GM18858 (cell line): ENCODE data around the gene PTPN4.
A peak's percentile ranks its signal among the peaks of the same experiment; 100 is the strongest.

Source experiments
- ATAC-seq: cut with Tn5 transposase; IDR thresholded peaks from one replicate; pipeline ENCODE4 v1.9.1; 2021; ENCODE audit not compliant: unreplicated experiment

PTPN4 gene

DNA sequence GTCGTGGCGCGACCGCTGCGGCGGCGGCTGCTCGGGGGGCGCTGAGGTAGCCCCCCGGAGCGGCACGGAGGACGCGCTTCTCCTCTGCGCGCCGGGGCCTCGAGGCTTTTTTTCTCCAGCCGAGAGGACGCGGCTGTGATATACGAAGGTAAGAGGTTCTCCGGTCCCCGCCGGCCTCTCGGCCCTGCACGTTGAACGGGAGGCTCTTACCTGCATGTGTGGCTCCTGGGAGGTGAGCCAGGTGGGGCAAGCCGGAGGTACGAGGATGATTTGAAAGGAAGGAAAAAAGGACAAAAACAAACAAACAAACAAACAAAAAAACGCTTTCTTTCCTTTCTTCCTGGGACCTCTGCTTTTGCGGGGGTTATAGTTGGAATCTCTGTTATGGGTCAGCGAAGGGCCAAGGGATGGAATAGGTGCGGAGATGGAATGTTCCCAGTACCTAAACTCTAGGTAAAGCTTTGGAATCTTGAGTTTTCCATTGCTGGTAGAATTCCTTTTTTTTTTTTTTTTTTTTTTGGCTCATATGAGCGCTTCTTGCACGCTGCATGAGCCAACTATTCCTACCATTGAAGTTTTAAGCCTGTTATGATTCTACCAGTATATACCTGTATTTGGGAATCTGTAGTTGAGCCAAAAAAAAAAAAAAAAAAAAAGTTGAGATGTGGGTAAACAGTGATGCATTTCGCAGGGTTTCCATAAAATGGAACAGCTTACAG is 674 bp downstream of the PTPN4 start:
- ATAC-seq, result peak; percentile 8

DNA sequence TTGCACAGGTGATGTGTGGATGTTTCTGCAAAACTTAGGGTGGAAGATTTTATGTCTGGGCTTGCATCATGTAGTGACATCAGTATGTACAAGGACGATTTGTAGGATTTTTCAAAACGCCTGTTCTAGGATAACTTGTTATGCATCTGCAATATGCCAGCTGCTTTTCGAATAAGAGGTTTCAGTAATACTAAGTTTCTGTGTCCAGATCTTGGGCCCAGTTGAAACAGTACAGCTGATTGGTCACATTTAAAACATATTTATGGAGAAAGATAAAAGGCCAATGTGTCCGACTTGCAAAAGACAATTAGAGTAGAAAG is 1.2 kb downstream of the PTPN4 start:
- ATAC-seq, result no peak

DNA sequence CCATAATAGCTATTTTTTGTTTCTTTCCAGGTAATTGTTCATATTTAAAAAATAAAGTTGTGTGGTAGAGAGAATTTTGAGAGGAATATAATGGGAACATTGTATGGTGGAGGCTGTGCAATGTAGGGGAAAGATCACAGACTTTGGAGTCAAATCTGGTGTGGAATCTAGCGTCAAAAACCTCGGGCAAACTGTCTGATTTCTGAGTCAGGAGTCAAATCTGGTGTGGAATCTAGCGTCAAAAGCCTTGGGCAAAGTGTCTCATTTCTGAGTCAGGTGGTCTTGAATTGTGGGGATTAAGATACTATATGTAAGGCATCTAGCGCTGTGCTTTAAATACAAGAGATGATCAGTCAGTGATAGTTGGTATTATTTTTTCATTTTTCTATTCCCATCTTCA is 5.1 kb downstream of the PTPN4 start:
- ATAC-seq, result no peak

GRCh38 chr2:119765433-119766002 is 5.8 kb downstream of the PTPN4 start:
- no peak for ATAC-seq

DNA sequence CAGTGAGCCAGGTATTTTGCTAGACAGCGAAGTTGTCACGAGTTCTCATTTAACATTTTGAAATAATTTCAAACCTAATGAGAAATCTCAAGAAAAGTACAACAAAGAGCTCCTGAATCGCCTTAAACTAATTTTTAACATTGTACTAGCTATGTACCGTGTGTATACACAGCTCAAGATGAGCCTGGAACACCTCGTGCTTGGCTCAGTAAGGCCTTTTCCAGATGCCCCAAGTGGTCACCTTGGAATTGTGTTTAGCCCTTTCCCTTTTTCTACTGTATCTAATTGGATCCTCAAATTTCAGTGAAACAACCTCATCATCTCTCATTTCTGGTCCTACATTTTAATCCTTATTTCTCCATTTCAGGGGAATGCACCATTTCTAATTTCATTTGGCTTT is 7.2 kb downstream of the PTPN4 start:
- no peak for ATAC-seq

DNA sequence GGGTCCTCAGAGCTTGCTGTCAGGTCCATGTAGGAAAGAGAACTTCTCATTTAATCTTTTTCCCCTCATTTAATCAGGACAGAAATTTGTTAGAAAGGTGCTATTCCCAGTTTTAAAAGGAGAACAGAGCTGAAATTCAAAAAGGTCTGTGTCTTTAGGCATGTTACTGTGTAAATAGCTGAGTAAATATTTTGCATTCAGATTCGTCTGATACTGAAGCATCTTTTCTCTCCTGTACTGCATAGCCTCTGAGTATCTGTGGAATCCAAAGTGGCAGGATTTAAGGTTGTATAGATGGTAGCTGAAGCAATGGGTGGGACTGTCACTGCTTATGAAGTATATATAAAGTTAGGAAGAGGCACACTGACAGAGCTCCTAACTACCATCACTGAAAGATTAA is 9.0 kb downstream of the PTPN4 start:
- ATAC-seq, result no peak

- no peak for ATAC-seq
These were observed 9.9 kb downstream of the PTPN4 start for GRCh38 chr2:119769645-119770044.

DNA sequence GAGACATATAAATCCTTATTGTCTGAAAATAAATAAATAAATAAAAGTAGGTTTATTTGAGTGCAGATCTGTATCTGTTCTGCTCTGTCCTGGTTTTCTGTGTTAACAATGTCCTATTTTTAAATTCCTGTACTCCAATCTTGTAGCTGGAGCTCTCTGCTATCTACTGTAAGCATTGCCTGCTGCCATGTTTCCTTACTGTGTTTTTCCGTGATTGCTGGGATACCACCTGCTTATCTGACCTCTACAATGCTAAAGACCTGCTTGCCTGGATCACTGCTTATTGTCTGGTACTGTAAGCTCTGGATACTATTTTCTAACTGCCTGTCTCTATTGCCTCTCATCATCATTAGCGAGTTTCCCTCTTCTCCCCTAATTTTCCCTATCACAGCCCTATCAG is 11.6 kb downstream of the PTPN4 start:
- ATAC-seq, result no peak

GRCh38 chr2:119772128-119772527 is 12.4 kb downstream of the PTPN4 start:
- no peak for ATAC-seq

DNA sequence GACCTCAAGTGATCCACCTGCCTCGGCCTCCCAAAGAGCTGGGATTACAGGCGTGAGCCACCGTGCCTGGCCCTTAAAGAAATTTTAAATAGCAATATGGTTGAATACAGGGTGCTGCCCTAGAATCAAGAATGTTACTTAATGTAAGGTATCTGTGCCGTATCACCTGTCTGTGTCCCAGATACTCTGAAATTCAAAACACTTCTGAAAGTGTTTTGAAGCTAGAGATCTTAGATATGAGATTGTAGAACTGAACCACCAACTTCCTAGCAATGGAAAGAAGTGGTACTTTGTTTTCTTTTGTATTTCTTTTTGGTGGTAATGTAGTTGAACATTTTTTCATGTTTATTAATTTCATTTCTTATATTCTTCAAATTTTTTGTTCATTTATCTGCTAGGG is 13.0 kb downstream of the PTPN4 start:
- no peak for ATAC-seq

DNA sequence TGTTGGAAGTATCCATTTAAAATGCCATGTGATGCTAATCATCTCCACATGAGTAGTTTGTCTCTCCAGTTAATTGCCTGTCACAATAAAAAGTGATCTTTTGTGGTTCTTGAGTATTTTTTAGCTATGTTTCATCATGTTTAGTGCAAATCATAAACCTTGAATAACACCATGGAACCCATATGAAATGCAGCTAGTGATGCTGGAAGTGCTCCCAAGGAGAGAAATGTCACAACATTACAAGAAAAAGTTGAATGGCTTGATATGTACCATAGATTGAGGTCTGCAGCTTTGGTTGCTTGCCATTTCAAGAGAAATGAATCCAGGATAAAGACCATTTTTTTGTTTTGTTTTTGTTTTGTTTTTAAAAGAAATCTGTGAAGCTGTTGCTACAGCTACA is 14.3 kb downstream of the PTPN4 start:
- ATAC-seq, result no peak

- no peak for ATAC-seq
These were observed 15.4 kb downstream of the PTPN4 start for GRCh38 chr2:119775102-119775501.

DNA sequence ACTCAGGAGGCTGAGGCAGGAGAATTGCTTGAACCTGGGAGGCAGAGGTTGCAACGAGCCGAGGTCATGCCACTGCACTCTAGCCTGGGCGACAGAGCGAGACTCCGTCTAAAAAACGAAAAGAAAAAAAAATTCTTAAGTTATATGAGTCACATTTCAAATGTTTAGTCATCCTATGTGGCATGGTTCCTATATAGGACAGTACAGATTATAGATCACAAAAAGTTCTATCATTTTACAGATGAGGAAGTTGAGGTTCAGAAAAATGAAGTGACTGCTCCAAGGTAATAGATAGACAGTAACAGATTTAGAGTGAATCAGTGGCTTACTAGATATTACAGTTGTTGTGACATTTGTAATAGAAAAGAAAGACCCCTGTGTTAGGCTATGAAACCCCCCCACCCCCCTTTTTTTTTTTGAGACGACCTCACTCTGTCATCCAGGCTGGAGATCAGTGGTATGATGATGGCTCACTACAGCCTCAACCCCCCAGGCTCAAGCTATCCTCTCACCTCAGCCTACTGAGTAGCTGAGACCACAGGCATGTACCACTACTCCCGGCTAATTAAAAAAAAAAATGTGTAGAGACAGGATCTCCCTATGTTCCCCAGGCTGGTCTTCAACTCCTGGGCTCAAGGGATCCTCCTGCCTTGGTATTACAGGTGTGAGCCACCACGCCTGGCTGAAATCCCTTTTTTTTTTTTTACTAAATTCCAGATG is 22.7 kb downstream of the PTPN4 start:
- no peak for ATAC-seq

- no peak for ATAC-seq
These were observed 25.2 kb downstream of the PTPN4 start for GRCh38 chr2:119784876-119785275.

GRCh38 chr2:119786295-119786694 is 26.6 kb downstream of the PTPN4 start:
- ATAC-seq, result no peak

DNA sequence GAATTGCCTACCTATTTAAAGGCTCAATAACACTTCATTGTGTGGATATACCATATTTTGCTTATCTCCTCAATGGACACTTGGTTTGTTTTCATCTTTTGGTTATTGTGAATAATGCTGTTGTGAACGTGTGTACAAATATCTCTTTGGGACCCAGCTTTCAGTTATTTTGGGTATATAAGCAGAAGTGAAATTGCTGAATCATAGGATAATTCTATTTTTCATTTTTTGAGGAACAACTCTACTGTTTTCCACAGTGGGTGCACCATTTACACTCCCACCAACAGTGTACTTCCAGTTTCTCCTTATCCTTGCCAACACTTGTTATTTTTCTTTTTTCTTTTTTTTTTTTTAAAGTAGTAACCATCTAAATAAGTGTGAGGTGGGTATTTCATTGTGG is 29.0 kb downstream of the PTPN4 start:
- no peak for ATAC-seq

DNA sequence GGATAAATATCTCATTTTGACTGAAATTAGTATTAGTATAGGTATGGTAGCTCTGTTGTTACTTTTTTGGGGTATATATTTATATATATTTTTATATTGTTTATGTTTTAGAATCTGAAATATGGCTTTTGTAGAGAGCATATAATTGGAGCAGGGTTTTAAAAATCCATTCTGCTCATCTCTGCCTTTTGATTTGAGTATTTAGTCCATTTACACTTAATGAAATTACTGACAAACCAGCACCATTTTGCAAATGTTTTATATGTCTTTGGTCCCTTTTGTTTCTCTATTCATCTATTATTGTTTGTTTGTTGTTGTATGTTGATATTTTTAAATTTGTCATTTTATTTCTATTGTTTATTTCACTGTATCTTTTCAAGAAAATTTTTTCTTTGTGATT is 30.7 kb downstream of the PTPN4 start:
- ATAC-seq, result no peak

GRCh38 chr2:119792907-119793312 is 33.2 kb downstream of the PTPN4 start:
- no peak for ATAC-seq

- ATAC-seq, result no peak
These were observed 34.5 kb downstream of the PTPN4 start for GRCh38 chr2:119794237-119794636.

DNA sequence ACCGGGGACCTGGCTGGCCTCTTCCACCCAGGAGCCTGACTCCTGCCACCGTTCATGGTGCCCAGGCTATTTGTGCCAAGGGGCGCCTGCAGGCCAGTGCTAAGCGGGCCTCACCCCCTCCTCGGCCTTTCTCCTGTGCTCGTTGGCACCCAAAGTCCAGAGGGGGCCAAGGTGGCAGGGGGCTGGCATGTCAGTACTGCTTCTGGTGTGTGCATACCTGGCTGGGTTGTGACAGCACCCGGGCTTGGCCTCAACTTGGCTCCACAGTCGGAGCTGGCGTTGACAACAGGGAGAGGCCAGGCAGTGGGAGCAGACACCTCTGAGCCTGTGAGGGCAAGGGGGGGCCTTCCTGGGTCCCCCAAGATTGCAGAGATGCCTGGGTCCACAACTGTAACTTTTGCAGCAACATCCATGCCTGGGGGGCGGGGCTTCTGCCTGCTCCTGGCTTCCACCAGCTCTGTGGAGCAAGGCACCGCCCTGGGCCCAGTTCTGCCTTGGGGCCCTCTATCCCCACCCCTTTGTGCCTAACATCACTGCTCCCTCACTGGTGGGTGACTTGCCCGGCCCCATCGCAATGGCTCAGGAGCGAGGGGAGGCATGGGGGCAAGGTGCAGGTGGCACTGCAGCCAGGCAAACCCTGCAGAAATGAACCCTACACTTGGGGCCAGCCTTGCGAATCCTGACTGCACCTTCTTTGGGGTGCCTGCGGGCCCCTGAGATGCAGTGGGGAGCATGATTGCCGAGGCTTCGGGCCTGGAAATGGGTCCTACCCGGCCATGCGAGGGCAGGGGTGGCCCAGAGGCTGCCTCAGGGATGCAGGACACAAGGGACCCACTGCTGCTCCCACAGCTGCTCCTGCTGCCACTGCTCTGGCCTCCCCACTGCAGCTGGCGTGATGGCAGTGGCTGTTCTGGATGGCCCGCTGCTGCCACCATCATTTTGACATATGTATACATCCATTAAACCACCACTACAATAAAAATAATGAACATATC is 35.9 kb downstream of the PTPN4 start:
- ATAC-seq, result no peak

- ATAC-seq, result no peak
These were observed 40.7 kb downstream of the PTPN4 start for GRCh38 chr2:119800376-119800902.
